ENCODE data around the gene FEM1B.

Gene FEM1B

DNA sequence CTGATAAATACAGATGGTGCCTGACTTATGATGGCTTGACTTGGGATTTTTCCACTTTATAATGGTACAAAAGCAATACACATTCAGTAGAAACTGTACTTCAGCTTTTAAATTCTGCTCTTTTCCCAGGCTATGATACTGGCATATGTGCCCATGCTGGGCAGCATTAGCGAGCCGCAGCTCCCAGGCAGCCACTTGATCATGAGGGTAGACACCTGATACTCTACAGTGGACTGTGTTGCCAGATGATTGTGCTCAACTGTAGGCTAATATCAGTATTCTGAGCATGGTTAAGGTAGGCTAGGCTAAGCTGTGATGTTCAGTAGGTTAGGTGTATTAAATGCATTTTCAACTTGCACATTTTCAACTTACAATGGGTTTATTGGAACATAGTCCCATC, 17.7 kb upstream of the FEM1B start:
- DNase-seq (ENCODE audit: low read depth), result no peak
- no peak overlapping the region for H3K4me3 ChIP-seq (ENCODE audit: control insufficient read depth, low read depth, low read length)
- TF ChIP-seq, protein P1, sequence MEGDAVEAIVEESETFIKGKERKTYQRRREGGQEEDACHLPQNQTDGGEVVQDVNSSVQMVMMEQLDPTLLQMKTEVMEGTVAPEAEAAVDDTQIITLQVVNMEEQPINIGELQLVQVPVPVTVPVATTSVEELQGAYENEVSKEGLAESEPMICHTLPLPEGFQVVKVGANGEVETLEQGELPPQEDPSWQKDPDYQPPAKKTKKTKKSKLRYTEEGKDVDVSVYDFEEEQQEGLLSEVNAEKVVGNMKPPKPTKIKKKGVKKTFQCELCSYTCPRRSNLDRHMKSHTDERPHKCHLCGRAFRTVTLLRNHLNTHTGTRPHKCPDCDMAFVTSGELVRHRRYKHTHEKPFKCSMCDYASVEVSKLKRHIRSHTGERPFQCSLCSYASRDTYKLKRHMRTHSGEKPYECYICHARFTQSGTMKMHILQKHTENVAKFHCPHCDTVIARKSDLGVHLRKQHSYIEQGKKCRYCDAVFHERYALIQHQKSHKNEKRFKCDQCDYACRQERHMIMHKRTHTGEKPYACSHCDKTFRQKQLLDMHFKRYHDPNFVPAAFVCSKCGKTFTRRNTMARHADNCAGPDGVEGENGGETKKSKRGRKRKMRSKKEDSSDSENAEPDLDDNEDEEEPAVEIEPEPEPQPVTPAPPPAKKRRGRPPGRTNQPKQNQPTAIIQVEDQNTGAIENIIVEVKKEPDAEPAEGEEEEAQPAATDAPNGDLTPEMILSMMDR (conservative IDR thresholded peaks at IDR 0.05; ENCODE audit: control insufficient read depth, insufficient read depth, low read depth, low read length), result no peak

DNA sequence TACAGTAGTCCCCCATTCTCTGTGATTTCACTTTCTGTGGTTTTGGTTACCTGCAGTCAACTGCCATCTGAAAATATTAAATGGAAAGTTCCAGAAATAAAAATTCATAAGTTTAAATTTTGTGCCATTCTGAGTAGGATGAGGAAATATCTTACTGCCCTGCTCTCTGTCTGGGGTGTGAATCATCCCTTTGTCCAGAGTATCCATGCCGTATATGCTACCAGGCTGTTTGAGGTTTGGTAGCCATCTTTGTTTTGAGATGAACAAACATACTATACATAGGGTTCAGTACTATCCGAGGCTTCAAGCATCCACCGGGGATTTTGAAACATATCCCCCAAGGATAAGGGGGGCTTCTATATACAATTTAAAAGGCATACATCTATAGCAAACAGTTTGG, 16.3 kb upstream of the FEM1B start:
- no peak for DNase-seq (ENCODE audit: low read depth)
- H3K4me3 ChIP-seq (ENCODE audit: control insufficient read depth, low read depth, low read length), result no peak overlapping the region
- TF ChIP-seq, protein P1 (conservative IDR thresholded peaks at IDR 0.05; ENCODE audit: control insufficient read depth, insufficient read depth, low read depth, low read length), result no peak

DNA sequence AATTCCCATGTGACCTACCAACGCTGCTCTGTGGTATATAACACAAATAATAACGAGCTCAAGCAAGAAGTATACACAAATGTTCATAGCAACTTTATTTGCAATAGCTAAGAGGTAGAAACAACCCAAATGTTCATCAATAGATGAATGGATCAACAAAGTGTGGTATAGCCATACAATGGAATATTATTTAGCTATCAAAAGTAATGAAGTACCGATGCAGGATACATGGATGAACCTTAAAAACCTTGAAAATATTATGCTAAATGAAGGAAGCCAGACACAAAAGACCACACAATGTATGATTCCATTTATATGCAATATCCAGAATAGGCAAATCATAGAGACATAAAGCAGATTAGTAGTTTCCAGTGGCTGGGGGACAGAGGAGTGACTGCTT, 15.6 kb upstream of the FEM1B start:
- no peak overlapping the region for H3K4me3 ChIP-seq (ENCODE audit: control insufficient read depth, low read depth, low read length)
- no peak for DNase-seq (ENCODE audit: low read depth)
- TF ChIP-seq, protein P1 (conservative IDR thresholded peaks at IDR 0.05; ENCODE audit: control insufficient read depth, insufficient read depth, low read depth, low read length), result no peak

- H3K4me3 ChIP-seq (ENCODE audit: control insufficient read depth, low read depth, low read length), result no peak overlapping the region
- TF ChIP-seq, protein P1 (conservative IDR thresholded peaks at IDR 0.05; ENCODE audit: control insufficient read depth, insufficient read depth, low read depth, low read length), result no peak
- no peak for DNase-seq (ENCODE audit: low read depth)
These were observed 14.8 kb upstream of the FEM1B start for GRCh38 chr15:68262514-68263356.

DNA sequence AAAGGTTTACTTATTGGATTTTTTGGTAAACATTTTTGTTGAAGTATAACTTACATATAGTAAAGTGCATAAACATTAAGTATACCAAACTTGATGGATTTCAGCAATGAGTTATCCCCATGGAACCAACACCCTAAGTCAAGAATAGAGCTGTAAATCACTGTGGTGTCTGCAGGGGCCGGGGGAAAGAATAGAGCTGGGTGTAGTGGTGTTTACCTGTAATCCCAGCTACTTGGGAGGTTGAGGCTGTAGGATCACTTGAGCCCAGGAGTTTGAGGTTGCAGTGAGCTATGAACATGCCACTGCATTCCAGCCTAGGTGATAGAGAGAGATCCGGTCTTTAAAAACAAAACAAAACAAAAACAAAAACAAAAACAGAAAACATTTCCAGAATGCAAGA, 13.3 kb upstream of the FEM1B start:
- H3K4me3 ChIP-seq (ENCODE audit: control insufficient read depth, low read depth, low read length), result no peak overlapping the region
- TF ChIP-seq, protein P1 (conservative IDR thresholded peaks at IDR 0.05; ENCODE audit: control insufficient read depth, insufficient read depth, low read depth, low read length), result no peak
- DNase-seq (ENCODE audit: low read depth), result no peak

GRCh38 chr15:68265081-68265480, 12.5 kb upstream of the FEM1B start:
- TF ChIP-seq, protein P1 (conservative IDR thresholded peaks at IDR 0.05; ENCODE audit: control insufficient read depth, insufficient read depth, low read depth, low read length), result no peak
- DNase-seq (ENCODE audit: low read depth), result no peak
- H3K4me3 ChIP-seq (ENCODE audit: control insufficient read depth, low read depth, low read length), result no peak overlapping the region

All from fibroblast of mammary gland (primary cell).